Pancreas (tissue), 10 donors: ENCODE measurements around the gene TPM1. TPM values are rescaled to one million over a fixed set of nuclear protein-coding genes. Genes with fewer than 3 reads are reported as not detected.

Experiments
- ATAC-seq, 4 donors: fragments of 200-7000 bp; cut with Tn5 transposase; one replicate each; pipeline versions ENCODE4 v1.8.0 to v1.9.1; 2020; ENCODE audit warnings: mild to moderate bottlenecking in 4 of 4, moderate library complexity in 4 of 4
- DNase-seq, 6 donors: peaks; one replicate each; pipeline ENCODE4 v3.0.0-alpha.2; 2020
- FAIRE-seq: peaks from 2 replicates; lab custom pipeline; 2012; peaks lifted over from hg19 to GRCh38; lab: Jason Lieb, UNC
- H3K27ac ChIP-seq, 4 donors: fragments of 200-600 bp; sonication (generic); 1 replicate in 3 of 4; 2 replicates in 1 of 4; pipeline versions ENCODE4 v1.5.0 to v1.8.0; 2020
- H3K27me3 ChIP-seq, 4 donors: fragments of 200-600 bp; one replicate each; pipeline ENCODE4 v1.8.0; 2021
- H3K36me3 ChIP-seq, 3 donors: fragments of 200-600 bp; sonication (generic) in 1 of 3; one replicate each; pipeline versions ENCODE4 v1.5.0 to v1.8.0; 2020 to 2021
- H3K4me1 ChIP-seq, 3 donors: fragments of 200-600 bp; one replicate each; pipeline ENCODE4 v1.8.0; 2021
- H3K4me3 ChIP-seq, 4 donors: fragments of 200-600 bp; sonication (generic) in 2 of 4; one replicate each; pipeline versions ENCODE4 v1.5.0 to v1.8.0; 2020 to 2021
- H3K9me3 ChIP-seq, 4 donors: fragments of 200-600 bp; one replicate each; pipeline ENCODE4 v1.8.0; 2021
- WGBS, 2 donors: extraction: QIAGEN DNeasy Blood & Tissue Kit; methylation state at CpG; one replicate each; pipeline ENCODE4 v1.1.7; 2013; 5-methylcytosine and 5-hydroxymethylcytosine counted together
- intact Hi-C, 3 donors: fragments of 100-400 bp; cut with DNase I; formaldehyde crosslinking; loops; one replicate each; pipeline versions ENCODE4 v1.11.1 to v1.14.2; 2022
- polyA plus RNA-seq, 2 donors: library from polyadenylated mRNA; stranded (reverse); fragments of 200-250 nt; gene quantifications; one replicate each; pipeline ENCODE4 v1.2.3, GENCODE V29; 2013
- total RNA-seq, 6 donors: library from RNA; stranded (reverse); fragmentation: NEBNext Ultra II Directional in 4 of 6; extraction: Animal tissue kit (Norgen Biotek cat#: 25700) in 4 of 6; gene quantifications; one replicate each; pipeline versions ENCODE4 v1.2.1 to v1.2.4, GENCODE V29; 2021 to 2023
- TF ChIP-seq, protein P1 (sequence below), 4 donors: fragments of 200-600 bp; sonication (generic) in 3 of 4; IDR thresholded peaks; one replicate each; pipeline versions ENCODE4 v1.5.0 to v1.8.0; 2021; ENCODE audit warnings: antibody characterized with exemption in 4 of 4
- donor health status: healthy with polysubstance abuse.
- donor health status: DM: no; HTN: no; CAD: no; lungs with moderate emphysema.
- donor health status: DM: no; HTN: no; CAD: no.
- donor health status: control.
- donor health status: control.
- donor health status: Bipolar disorder and iron deficiency.
- donor health status: DM: yes; HTN: yes; CAD: no.
- donor health status: DM: no; HTN: no; CAD: no.
- donor health status: DM: no; HTN: no; CAD: no.
- donor health status: DM: yes; HTN: yes; CAD: no.

TPM1 gene
- total and polyA plus RNA-seq, 8 donors: 114 to 482 (median 263) TPM

DNA sequence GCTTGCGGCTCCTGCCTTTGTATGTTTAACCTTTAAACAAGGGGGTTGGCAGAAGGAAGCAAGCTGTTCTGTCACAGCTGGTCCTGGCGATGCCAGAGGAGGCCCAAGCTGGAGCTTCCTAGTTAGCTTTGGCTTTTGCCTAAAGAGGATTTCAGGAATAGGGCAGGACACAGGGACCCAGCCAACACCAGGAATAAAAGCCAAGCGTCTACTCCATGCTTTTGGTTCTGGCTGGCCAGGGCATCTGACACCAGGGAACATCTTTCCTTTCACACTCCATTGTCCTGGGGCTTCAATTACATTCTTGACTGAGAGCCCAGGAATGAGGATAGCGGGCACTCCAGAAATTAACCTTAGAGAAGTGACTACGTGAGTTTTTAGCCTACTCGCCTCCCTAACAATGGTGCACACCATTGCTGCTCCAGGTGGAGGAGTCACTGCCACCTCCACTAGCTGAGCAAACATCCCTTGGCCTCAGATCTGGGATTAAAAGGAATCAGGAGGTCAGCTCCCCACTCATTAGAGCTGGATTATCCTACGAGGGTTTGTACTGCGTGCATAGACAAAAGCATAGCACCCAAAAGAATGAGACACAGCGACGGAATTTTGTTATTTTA is 38.2 kb downstream of the TPM1 start:
- Histone ChIP-seq H3K36me3 (no peaks in the 10 kb centered on the region), H3K4me1 (no peaks in the 10 kb centered on the region), H3K4me3 (no peak overlapping the region), H3K27ac (no peak overlapping the region), H3K9me3 (no peaks in the 10 kb centered on the region), H3K27me3 (no peaks in the 10 kb centered on the region)
- DNase-seq (no peak), FAIRE-seq (no peak), ATAC-seq (no peak)
- 90 to 91% methylated on average over 10 of the region's 10 CpGs for WGBS, 2 donors
- TF ChIP-seq, protein P1, sequence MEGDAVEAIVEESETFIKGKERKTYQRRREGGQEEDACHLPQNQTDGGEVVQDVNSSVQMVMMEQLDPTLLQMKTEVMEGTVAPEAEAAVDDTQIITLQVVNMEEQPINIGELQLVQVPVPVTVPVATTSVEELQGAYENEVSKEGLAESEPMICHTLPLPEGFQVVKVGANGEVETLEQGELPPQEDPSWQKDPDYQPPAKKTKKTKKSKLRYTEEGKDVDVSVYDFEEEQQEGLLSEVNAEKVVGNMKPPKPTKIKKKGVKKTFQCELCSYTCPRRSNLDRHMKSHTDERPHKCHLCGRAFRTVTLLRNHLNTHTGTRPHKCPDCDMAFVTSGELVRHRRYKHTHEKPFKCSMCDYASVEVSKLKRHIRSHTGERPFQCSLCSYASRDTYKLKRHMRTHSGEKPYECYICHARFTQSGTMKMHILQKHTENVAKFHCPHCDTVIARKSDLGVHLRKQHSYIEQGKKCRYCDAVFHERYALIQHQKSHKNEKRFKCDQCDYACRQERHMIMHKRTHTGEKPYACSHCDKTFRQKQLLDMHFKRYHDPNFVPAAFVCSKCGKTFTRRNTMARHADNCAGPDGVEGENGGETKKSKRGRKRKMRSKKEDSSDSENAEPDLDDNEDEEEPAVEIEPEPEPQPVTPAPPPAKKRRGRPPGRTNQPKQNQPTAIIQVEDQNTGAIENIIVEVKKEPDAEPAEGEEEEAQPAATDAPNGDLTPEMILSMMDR (IDR thresholded peaks at IDR 0.05): no peak
- intact Hi-C loops: no loop called here

DNA sequence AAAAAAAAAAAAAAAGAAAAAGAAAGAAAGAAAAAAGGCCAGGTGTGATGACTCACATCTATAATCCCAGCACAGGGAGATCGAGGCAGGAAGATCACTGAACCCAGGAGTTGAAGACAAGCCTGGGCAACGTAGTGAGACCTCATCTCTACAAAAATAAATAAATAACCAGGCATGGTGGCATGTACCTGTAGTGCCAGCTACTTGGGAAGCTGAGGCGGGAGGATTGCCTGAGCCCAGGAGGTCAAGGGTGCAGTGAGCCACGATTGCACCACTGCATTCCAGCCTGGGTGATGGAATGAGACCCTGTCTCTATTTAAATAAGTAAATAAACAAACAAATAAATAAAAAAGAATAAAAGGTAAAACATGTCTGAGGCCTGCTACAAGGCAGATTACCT is 39.8 kb downstream of the TPM1 start:
- no peak for ATAC-seq
- H3K4me3 ChIP-seq: no peak overlapping the region
- no peaks in the 10 kb centered on the region for H3K9me3 ChIP-seq
- DNase-seq: no peak
- intact Hi-C loops: no loop called here
- WGBS, 2 donors: 65 to 74% methylated on average over 4 of the region's 4 CpGs
- no peak for FAIRE-seq
- no peaks in the 10 kb centered on the region for H3K27me3 ChIP-seq
- H3K4me1 ChIP-seq: no peaks in the 10 kb centered on the region
- no peaks in the 10 kb centered on the region for H3K36me3 ChIP-seq
- H3K27ac ChIP-seq: no peak overlapping the region
- TF ChIP-seq, protein P1 (IDR thresholded peaks at IDR 0.05): no peak

DNA sequence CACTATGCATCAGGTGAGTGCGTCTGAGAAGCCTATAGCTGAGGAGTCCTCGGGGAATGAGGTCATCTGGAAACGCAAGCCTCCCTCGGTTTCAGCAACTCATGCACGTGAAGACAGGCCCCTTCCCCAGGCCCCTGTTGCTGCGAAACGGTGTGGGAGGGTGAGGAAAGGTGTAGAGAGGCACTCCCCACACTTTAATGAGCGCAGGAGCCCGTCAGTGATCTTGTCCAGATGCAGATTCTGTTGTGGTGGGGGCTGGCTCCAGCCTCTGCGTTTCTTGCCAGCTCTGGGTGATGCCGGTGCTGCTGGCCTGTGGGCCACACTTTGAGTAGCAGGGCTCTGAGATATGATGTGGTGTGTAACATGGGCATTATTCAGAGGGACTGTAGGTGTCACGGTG is 40.5 kb downstream of the TPM1 start:
- Histone ChIP-seq H3K36me3 (no peaks in the 10 kb centered on the region), H3K27me3 (no peaks in the 10 kb centered on the region), H3K27ac (no peak overlapping the region), H3K4me1 (no peaks in the 10 kb centered on the region), H3K9me3 (no peaks in the 10 kb centered on the region), H3K4me3 (no peak overlapping the region)
- intact Hi-C loops: no loop called here
- ATAC-seq (no peak), FAIRE-seq (no peak), DNase-seq (no peak)
- TF ChIP-seq, protein P1 (IDR thresholded peaks at IDR 0.05): no peak
- WGBS, 2 donors: 87% methylated on average over 12 of the region's 12 CpGs

DNA sequence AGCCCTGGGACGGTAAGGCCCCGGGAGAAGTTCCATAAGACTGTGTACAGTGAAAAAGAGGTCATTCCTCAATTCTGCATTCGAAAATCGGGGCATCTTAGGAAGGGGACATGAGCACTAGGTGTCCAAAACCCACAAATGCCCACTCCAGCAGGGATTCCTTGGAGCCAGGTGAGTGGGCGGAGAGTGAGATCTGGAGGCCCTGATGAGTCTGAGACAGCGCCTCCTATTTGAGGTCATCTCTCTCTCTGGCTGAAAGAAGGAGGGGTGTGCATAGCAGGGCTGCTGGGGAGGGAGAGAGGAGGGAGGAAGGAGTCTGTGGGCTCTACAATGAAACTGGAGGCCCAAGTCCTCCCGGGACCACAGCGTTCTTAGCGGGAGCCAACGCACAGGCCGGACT is 41.0 kb downstream of the TPM1 start:
- Histone ChIP-seq H3K4me3 (no peak overlapping the region), H3K27ac (no peak overlapping the region), H3K9me3 (no peaks in the 10 kb centered on the region), H3K4me1 (no peaks in the 10 kb centered on the region), H3K27me3 (no peaks in the 10 kb centered on the region), H3K36me3 (no peaks in the 10 kb centered on the region)
- intact Hi-C loops: no loop called here
- FAIRE-seq: no peak
- WGBS, 2 donors: 89 to 96% methylated on average over 11 of the region's 11 CpGs
- no peak for ATAC-seq
- TF ChIP-seq, protein P1 (IDR thresholded peaks at IDR 0.05): no peak
- no peak for DNase-seq

DNA sequence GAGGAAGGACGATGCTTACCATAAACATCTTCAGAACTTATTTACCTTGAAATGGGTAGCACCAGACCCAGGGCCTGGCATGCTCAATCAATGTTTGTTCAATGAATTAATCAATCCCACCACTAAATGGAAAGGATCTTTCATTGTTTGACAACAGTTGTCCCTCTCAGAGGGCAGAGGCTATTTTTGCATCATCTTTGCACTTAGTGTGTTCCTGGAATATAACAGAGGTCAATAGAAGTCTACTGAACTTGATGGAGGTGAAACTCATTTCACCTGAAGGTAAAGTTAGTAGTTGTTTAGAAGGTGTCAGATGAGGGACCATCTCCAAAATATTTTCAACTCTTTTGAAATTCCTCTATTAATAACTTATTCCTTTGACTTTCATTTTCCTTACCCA is 42.3 kb downstream of the TPM1 start:
- Histone ChIP-seq H3K9me3 (no peaks in the 10 kb centered on the region), H3K4me3 (no peak overlapping the region), H3K27ac (no peak overlapping the region), H3K27me3 (no peaks in the 10 kb centered on the region), H3K36me3 (no peaks in the 10 kb centered on the region), H3K4me1 (peaks cover 0 to 4% (median 0%) of the 10 kb centered on the region in 3 donors)
- FAIRE-seq (no peak), DNase-seq (no peak), ATAC-seq (no peak)
- TF ChIP-seq, protein P1 (IDR thresholded peaks at IDR 0.05): no peak
- WGBS, 2 donors: 73 to 85% methylated on average over 1 of the region's 1 CpG
- intact Hi-C loops: no loop called here
